HepG2 (cell line): ENCODE results near the gene TMEM131L. TPM values are rescaled to one million over a fixed set of nuclear protein-coding genes. Genes with fewer than 3 reads are reported as not detected.
"Not testable (repeated sequence)": the region's sequence is repeated elsewhere in the genome, so short reads cannot be mapped to it uniquely, and the experiment has no call there.

Experiments
- ATAC-seq: fragments of 200-7000 bp; cut with Tn5 transposase; 3 replicates; pipeline ENCODE4 v1.9.1; 2020; ENCODE audit warnings: mild to moderate bottlenecking, moderate library complexity
- BruUV-seq: library from RNA; stranded (reverse); fragments of 400-500 nt; replicated peaks from 2 replicates; lab custom pipeline; 2021; lab: Mats Ljungman, UMichigan
- CTCF ChIA-PET: fragments of 300-600 bp; formaldehyde crosslinking; extraction: SDS; loops from one replicate; lab custom pipeline; 2021; ENCODE audit warnings: low total read pairs, inconsistent platforms, low intra/inter-chr PET ratio; lab: Yijun Ruan, JAX
- POLR2A ChIA-PET: fragments of 350-600 bp; sonication (Branson Sonifier 250); formaldehyde crosslinking; loops from one replicate; lab custom pipeline; 2020; ENCODE audit warnings: antibody characterized with exemption, inconsistent platforms; lab: Yijun Ruan, JAX
- DNase-seq: peaks from one replicate; pipeline ENCODE4 v3.0.0-alpha.2; 2015; ENCODE audit warnings: low spot score
- FAIRE-seq: peaks from 3 replicates; lab custom pipeline; 2011; peaks lifted over from hg19 to GRCh38; lab: Jason Lieb, UNC
- H2AFZ ChIP-seq: one replicate; pipeline ENCODE4 v1.6.1; 2011; ENCODE audit warnings: low read length, inconsistent platforms
- H3K27ac ChIP-seq: fragments of 300-600 bp; 3 replicates; pipeline ENCODE4 v1.8.0; 2011; ENCODE audit warnings: mixed run types, mild to moderate bottlenecking, mixed read lengths, low read length, inconsistent platforms; ENCODE audit not compliant: insufficient read depth; ENCODE audit errors: extremely low read length
- H3K27me3 ChIP-seq, 2 experiments: fragments of 200-600 bp in 1 of 2; 2 replicates in 1 of 2; 3 replicates in 1 of 2; pipeline versions ENCODE4 v1.6.0 to v1.8.0; 2011; ENCODE audit warnings: low read length in 2 of 2, mild to moderate bottlenecking in 2 of 2, moderate library complexity in 2 of 2, inconsistent platforms in 1 of 2; ENCODE audit not compliant: insufficient read depth in 2 of 2, control insufficient read depth in 1 of 2
- H3K36me3 ChIP-seq, 2 experiments: fragments of 200-600 bp in 1 of 2; replicated peaks in 1 of 2; 2 replicates in 1 of 2; 3 replicates in 1 of 2; pipeline versions ENCODE4 v1.5.1 to v1.8.0; 2011; ENCODE audit warnings: low read length in 2 of 2, inconsistent platforms in 1 of 2; ENCODE audit not compliant: insufficient read depth in 2 of 2, control insufficient read depth in 1 of 2
- H3K4me1 ChIP-seq: 2 replicates; pipeline ENCODE4 v1.5.1; 2012; ENCODE audit warnings: low read length, inconsistent platforms; ENCODE audit not compliant: insufficient read depth
- H3K4me2 ChIP-seq: 2 replicates; pipeline ENCODE4 v1.6.0; 2011; ENCODE audit warnings: low read depth, low read length, inconsistent platforms
- H3K4me3 ChIP-seq, 3 experiments: fragments of 200-600 bp in 1 of 3; sonication (generic), shearing (Covaris generic) in 1 of 3; replicated peaks in 1 of 3; 2 replicates each; pipeline ENCODE4 v1.5.1; 2011 to 2016; ENCODE audit warnings: low read length in 3 of 3, inconsistent platforms in 2 of 3, low read depth in 2 of 3, mild to moderate bottlenecking in 2 of 3, control low read depth in 1 of 3, mixed read lengths in 1 of 3; ENCODE audit not compliant: insufficient read depth in 1 of 3
- H3K79me2 ChIP-seq: one replicate; pipeline ENCODE4 v1.6.1; 2011; ENCODE audit warnings: low read length, inconsistent platforms; ENCODE audit not compliant: insufficient read depth
- H3K9ac ChIP-seq: 2 replicates; pipeline ENCODE4 v1.6.0; 2011; ENCODE audit warnings: mild to moderate bottlenecking, low read depth, low read length, inconsistent platforms; ENCODE audit not compliant: insufficient read depth
- H3K9me3 ChIP-seq: 2 replicates; pipeline ENCODE4 v1.5.1; 2012; ENCODE audit warnings: mild to moderate bottlenecking, low read length
- H4K20me1 ChIP-seq: 2 replicates; pipeline ENCODE4 v1.6.0; 2011; ENCODE audit warnings: inconsistent platforms, mild to moderate bottlenecking, low read length, moderate library complexity; ENCODE audit not compliant: insufficient read depth
- KDM4B ChIP-seq: sonication (generic); formaldehyde crosslinking; IDR thresholded peaks from 2 replicates; pipeline ENCODE4 v1.4.0; 2020; ENCODE audit warnings: missing genetic modification reagents
- TBP ChIP-seq: sonication (generic); formaldehyde crosslinking; IDR thresholded peaks from 2 replicates; pipeline ENCODE4 v1.5.0; 2020; ENCODE audit warnings: missing genetic modification reagents
- ZNF770 ChIP-seq: sonication (generic); formaldehyde crosslinking; IDR thresholded peaks from 2 replicates; pipeline ENCODE4 v1.5.0; 2020; ENCODE audit warnings: mild to moderate bottlenecking, missing genetic modification reagents
- ZSCAN20 ChIP-seq: sonication (generic); formaldehyde crosslinking; IDR thresholded peaks from 2 replicates; pipeline ENCODE4 v1.4.0; 2020; ENCODE audit warnings: missing genetic modification reagents, mild to moderate bottlenecking, borderline replicate concordance
- WGBS: methylation state at CpG from one replicate; pipeline ENCODE4 v1.1.6; 2017; ENCODE audit warnings: low lambda C conversion rate; 5-methylcytosine and 5-hydroxymethylcytosine counted together
- in situ Hi-C: cut with HindIII; loops from 2 replicates; pipeline ENCODE4 v1.10.0; 2017; ENCODE audit warnings: low pct_unique_long_range_greater_than_20kb; ENCODE audit not compliant: extremely low pct_ligation_motif_present
- intact Hi-C: fragments of 100-400 bp; cut with micrococcal nuclease; formaldehyde crosslinking; loops from one replicate; pipeline ENCODE4 v1.10.0; 2022; ENCODE audit not compliant: unreplicated experiment
- polyA plus RNA-seq, 8 experiments: library from polyadenylated mRNA; depleted of rRNA in 3 of 8; stranded (reverse) in 7 of 8; unstranded in 1 of 8; fragments of >200 nt; fragmentation: Illumina TruSeq in 4 of 8; extraction: Trizol in 4 of 8; gene quantifications; 2 replicates each; pipeline versions ENCODE4 v1.2.1 to v1.2.3, GENCODE V29; 2011 to 2016; ENCODE audit warnings: low read depth in 4 of 8, missing spikeins in 1 of 8, mixed read lengths in 1 of 8; ENCODE audit not compliant: insufficient read depth in 1 of 8
- total RNA-seq, 5 experiments: library from RNA; depleted of rRNA; stranded (reverse); fragments of >200 nt; fragmentation: Illumina TruSeq; extraction: Trizol; gene quantifications; 2 replicates each; pipeline ENCODE4 v1.2.3, GENCODE V29; 2016; ENCODE audit warnings: low read depth in 1 of 5

TMEM131L gene
- total and polyA plus RNA-seq, 2 of the 13 experiments (the other 11 are each of a cell fraction or from before 2014, with no cell fraction given) = 2.2 to 4.5 TPM

DNA sequence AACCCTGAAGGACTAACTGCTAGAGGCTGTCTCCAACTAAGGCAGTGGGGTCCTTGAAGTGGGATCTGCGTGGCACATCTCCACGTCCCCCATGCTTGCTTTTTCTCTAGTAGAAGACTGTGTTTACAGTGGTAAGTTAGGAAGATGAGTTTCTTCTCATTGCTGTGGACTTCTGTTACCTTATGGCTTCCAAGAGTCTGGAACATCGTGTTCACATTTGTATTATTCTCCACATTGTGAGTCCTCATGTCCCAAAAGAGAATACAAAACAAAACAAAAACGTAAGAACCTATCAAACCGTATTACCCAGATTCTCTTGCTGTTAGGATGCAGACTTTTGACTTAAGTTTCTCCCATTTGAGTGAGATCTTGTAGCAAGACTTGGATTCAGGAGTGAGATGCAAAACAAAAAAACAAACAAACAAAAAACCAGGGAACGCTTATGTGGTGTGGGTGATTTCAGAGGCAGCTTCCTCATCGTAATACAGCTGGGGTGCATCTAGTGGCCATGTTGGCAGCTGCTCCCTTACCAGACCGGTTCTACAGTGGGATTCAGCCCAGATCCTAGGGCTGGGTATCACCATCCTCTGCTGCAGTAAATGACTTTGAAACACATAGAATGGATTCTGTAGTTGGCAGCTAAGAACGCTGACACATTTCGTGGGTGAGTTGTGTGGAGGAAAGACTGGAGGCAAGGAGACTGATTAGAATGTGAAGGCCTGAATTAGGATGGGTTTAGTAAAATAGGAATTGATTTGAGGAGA, 41.3 kb downstream of the TMEM131L start:
- Histone ChIP-seq H3K36me3 (no peaks in the 10 kb centered on the region), H2AFZ (no peak overlapping the region), H3K4me2 (no peak overlapping the region), H4K20me1 (no peaks in the 10 kb centered on the region)
- ChIA-PET CTCF (no interaction called here), POLR2A (interaction anchor here (1.1 kb wide), 1 partner anchor 12 kb away, joined by 3 read pairs; no protein-coding TSS in a partner anchor)
- no peak for ATAC-seq
- WGBS = 97% methylated on average over 10 of the region's 10 CpGs
- no TSS peak for BruUV-seq
- intact Hi-C loops = loop anchor here (5.0 kb wide), 1 partner anchor 55 kb away; no protein-coding TSS in a partner anchor
- TF ChIP-seq ZSCAN20 (CRISPR knock-in tag) (no peak), KDM4B (CRISPR knock-in tag) (no peak), TBP (CRISPR knock-in tag) (no peak)
- TF ChIP-seq, all 625 proteins: peak for 0
- Histone ChIP-seq H3K4me1 (peaks cover 55% of the 10 kb centered on the region), H3K9me3 (no peaks in the 10 kb centered on the region), H3K79me2 (no peaks in the 10 kb centered on the region), H3K4me3 (no peak overlapping the region), H3K27ac (no peak overlapping the region), H3K9ac (no peak overlapping the region), H3K27me3 (no peaks in the 10 kb centered on the region)
- in situ Hi-C loops = no loop called here
- DNase-seq = no peak
- no peak for FAIRE-seq

- H3K36me3 ChIP-seq, H3K9me3 ChIP-seq, H3K9ac ChIP-seq, CTCF ChIA-PET, ATAC-seq, DNase-seq, H4K20me1 ChIP-seq, H3K27ac ChIP-seq, H3K79me2 ChIP-seq, POLR2A ChIA-PET, FAIRE-seq, in situ Hi-C loops, H3K4me3 ChIP-seq, H3K27me3 ChIP-seq, H2AFZ ChIP-seq, BruUV-seq: not testable (repeated sequence)
- 100% methylated on average over 2 of the region's 2 CpGs for WGBS
- Histone ChIP-seq H3K4me1 (peaks cover 58% of the 10 kb centered on the region), H3K4me2 (0 out of 2 replicates have a peak overlapping the region, but pooled peaks have one; percentile 20)
- TF ChIP-seq ZNF770 (CRISPR knock-in tag) = peak; percentile 20; the same call in 1 of the 2 replicates
- intact Hi-C loops = loop anchor here (5.0 kb wide), 1 partner anchor 53 kb away; no protein-coding TSS in a partner anchor
Observed at GRCh38 chr4:153509212-153509611, 43.1 kb downstream of the TMEM131L start.
